Stimulated activated CD4-positive, alpha-beta T cell treated with anti-CD3 and anti-CD28 coated beads, Interleukin-1b, Interleukin-23, amount 100 ng/mL, for 1 hour (primary cell): ENCODE results near the gene IFI30.
A peak's percentile ranks its signal among the peaks of the same experiment; 100 is the strongest.

Experiments used
- DNase-seq, 2 donors: peaks; one replicate each; pipeline ENCODE4 v3.0.0-alpha.2; 2020; ENCODE audit warnings: low read depth in 2 of 2

The IFI30 gene

GRCh38 chr19:18171605-18172327 lies 1.8 kb upstream of the IFI30 start:
- DNase-seq: no peak

DNA sequence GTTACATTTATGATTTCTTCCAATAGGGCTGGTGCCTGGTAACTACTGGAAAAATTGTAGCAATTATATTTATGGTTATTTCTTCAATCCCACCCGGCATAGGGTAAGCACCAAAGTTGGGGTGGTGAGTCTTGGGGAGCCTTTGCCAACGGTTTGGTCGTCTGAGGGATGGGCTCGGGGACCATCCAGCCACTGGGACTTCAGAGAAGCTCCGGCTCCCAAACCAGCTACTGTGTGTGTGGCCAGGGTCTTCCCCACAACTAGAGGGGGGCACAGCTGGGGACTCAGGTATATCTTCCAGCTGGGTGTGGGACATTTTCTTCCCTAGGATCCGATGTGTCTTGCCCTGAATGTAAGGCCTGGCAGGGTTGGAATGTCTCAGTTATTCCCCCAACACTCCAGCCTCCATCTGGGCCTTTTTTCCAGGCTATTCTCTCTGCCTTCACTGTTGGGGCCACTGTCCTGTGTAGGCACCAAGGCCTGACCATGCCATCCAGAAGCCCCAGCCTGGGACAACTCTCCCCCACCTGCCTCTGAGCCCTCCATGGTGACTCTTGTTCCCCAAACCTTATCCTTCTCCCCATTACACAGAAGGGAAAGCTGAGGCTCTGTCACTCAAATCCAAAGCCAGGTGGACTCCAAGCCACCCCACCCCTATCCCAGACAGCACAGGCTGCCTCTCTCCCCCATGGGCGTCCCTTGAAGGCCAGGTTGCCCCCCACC lies 1.1 kb upstream of the IFI30 start:
- DNase-seq: no peak

DNA sequence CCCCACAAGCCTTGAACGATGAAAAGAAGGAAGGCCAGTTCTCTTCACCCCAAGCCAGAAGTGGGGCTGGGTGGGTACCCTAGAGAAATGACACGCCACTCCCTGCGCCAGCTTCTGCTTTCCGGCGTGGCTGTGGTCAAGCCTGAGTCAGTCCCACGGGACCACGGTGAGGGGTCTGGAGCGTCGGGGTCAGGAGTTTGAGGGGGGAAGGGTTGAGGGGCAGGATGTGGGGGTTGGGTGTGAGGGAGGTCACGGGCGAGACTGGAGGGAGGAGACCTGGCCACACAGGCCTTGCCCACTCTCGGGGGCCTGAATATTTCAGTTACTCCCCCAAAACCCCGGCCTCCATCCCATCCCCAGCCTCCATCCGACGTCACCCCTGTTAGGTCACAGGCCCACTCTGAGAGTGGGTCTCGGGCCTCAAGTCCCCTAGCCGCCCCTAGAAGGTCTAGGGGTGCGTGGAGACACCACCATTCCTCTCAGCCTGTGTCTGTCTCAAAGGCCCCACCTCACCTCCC lies 500 bp upstream of the IFI30 start:
- no peak for DNase-seq

DNA sequence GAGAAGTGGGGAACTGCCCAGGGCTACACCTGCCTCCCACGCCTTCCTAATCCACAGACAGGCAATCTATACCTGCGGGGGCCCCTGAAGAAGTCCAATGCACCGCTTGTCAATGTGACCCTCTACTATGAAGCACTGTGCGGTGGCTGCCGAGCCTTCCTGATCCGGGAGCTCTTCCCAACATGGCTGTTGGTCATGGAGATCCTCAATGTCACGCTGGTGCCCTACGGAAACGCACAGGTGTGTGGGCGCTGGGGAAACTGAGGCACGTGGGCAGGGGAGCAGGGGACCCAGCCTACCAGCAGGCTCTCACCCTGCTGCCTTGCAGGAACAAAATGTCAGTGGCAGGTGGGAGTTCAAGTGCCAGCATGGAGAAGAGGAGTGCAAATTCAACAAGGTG lies 1.4 kb downstream of the IFI30 start:
- DNase-seq: no peak

DNA sequence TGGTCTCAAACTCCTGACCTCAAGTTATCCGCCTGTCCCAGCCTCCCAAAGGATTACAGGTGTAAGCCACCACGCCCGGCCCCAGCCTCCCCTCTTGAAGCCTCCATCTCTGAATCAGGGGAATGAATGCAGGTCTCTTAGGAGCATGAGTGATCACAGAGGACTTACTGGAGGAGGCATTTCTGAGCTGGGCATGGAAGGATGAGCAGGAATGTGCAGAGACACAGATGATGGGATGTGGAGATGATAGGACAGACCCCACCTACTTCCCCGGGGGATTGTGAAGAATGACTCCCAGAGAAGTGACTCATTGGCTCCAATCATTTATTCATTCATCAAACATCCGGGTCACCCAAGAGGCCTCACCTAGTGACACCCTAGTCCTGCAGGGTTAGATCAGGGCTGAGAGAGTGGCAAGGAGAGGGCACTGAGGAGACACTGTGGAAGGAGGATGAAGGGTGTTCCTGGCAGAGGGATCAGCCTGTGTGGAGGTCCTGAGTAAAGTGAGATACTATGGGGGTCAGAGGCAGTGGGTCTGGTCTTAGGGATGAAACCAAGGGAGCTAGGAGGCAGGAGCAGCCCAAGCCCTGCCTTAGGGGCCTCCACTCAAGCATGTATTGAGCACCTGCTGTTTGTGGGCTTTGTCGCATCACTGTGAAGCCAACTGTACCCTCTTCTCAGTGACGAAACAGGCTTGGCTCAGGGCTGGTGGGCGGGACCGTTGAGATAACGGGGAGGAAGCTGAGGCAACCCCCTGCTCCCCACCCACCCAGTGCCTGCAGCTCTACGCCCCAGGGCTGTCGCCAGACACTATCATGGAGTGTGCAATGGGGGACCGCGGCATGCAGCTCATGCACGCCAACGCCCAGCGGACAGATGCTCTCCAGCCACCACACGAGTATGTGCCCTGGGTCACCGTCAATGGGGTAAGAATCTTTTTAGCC lies 3.0 kb downstream of the IFI30 start:
- no peak for DNase-seq

DNA sequence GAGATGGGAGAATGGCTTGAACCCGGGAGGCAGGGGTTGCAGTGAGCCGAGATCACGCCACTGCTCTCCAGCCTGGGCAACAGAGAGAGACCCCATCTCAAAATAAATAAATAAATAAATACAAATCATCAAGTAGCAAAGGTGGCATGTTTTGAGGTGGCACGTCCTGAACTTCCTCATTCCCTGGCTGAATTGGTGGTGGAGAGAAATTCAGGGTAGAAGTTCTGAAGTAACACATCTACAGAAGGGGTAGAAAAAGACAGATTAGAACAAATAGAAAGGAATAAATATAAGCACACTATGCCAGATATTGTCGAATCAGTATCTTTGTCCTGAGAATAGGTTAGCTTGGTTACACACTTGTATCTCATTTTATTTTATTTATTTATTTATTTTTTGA lies 6.3 kb downstream of the IFI30 start:
- no peak for DNase-seq

- DNase-seq: no peak
These were observed 9.9 kb downstream of the IFI30 start for GRCh38 chr19:18183529-18183928.

GRCh38 chr19:18185538-18185937 lies 11.9 kb downstream of the IFI30 start:
- no peak for DNase-seq

DNA sequence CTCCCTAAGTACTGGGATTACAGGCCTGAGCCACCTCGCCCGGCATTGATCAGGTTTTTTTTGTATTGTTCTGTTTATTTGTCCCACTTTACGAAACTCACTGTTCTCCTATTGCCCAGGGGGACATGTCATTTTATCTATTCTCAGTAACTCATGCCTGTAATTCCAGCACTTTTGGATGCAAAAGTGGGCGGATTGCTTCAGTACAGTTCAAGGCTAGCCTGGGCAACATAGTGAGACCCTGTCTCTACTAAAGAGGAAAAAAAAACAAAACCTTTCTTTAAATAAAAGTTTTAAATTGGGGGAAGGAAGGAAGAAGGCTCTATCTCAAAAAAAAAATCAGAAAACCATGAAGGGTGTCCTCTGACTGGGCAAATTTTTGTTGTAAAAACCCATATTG lies 16.7 kb downstream of the IFI30 start:
- DNase-seq: no peak

- DNase-seq: no peak
These were observed 18.0 kb downstream of the IFI30 start for GRCh38 chr19:18191640-18192062.

GRCh38 chr19:18192673-18193387 lies 19.2 kb downstream of the IFI30 start, which contains the start of gene MPV17L2:
Gene MPV17L2 (plus strand): TSS chr19:18193218. CDS start chr19:18193282, 64 bp downstream.
- peak; percentile 92 to 96 for DNase-seq

DNA sequence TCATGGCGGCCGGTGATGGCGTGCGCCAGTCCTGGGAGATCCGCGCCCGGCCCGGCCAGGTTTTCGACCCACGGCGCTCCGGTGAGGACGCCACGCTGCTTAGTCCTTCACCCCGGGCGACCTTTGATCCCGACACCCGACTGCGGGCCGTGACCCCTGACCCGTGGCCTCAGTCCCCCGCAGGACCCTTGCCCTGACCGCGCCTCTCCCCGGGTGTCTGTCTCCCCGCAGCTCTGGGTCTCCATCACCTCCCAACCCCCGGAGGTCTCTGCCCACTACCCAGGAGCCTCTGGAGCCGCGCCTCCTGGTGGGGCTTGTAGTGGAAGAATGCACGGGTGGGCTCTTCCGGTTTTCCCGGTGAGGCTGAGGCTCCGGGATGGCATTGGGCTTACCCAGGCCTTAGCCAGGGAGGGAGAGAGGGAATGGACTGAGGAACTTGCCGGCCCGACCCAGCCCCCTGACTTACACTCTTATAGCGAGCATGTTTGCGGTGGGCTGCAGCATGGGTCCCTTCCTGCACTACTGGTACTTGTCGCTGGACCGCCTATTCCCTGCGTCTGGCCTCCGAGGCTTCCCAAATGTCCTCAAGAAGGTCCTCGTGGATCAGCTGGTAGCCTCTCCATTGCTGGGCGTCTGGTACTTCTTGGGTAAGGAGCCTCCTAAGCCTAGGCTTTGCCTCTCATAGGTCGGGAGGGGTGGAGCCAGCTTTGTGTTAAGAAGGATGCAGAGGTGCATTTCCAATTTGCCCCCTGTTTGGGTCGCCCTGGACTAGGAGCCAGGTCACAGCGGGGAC lies 20.0 kb downstream of the IFI30 start:
- DNase-seq: no peak

DNA sequence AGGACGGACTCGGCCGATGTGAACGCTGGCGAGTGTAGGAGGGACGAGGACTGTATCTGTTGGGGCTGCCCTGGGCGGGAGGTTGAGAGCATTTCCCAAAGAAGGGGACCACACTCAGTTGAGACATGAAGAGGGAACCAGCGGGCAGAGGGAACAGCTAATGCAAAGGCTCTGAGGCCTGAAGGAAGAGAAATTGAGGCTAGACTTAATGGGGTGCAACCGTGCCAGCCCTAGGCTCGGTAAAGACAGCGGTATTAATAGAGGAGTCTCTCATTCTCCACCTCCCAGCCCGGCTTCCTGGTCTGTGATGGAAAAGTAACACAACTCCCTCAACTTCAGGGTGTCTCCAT lies 20.5 kb downstream of the IFI30 start:
- DNase-seq: no peak

DNA sequence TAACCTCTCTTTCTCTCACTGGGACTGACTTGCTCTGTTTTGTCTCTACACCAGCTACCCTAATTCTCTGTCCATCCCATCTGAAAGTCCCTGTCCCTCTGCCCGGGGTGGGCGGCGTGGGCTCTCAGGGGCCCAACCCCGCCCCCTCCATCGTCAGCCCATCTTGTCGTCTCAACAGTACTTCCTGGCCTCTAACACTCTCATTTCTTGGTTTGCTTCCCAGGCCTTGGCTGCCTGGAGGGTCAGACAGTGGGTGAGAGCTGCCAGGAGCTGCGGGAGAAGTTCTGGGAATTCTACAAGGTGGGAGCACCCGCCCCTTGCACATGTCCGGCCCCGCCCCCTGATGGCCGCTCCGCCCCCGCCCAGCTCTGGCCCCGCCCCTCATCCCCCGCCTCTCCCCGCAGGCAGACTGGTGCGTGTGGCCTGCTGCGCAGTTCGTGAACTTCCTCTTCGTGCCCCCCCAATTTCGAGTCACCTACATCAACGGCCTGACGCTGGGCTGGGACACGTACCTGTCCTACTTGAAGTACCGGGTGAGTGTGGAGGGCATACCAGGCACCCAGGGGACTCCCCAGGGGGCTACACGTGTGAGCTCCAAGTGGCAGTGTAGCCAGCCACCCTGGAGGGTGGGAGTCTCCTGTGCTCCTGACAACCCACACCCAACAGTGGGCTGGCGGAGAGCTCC lies 21.1 kb downstream of the IFI30 start:
- no peak for DNase-seq

DNA sequence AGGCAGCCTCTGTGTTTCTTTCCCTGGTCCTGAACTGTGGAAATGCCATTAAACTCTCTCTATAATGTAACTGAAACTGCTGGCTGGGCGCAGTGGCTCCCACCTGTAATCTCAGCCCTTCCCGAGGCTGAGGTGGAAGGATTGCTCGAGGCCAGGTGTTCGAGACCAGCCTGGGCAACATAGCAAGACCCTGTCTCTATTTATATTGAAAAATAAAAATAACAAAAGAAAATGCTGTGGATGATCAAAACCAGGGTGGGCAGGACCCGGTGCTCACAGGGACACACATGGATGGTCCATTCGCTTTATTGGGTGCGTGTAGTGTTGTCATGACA lies 22.9 kb downstream of the IFI30 start:
- no peak for DNase-seq

GRCh38 chr19:18197306-18197705 lies 23.7 kb downstream of the IFI30 start:
- DNase-seq: no peak

DNA sequence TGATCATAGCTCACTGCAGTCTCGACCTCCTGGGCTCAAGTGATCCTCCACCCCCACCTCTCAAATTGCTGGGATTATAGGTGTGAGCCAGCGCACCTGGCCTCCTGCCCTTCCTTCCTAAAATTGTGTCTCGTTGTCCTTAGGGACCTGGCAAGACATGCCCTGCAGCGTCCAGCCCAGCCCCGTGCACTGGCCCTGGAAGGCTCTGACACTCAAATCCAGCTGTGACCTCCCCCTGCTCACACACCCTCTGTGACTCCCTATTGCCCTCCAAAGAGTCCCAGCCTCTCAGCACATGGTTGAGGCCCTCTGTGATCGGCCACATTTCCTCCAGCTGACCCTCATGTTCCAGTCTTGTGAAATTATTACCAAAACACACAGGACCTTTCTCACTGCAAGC lies 24.3 kb downstream of the IFI30 start:
- no peak for DNase-seq

DNA sequence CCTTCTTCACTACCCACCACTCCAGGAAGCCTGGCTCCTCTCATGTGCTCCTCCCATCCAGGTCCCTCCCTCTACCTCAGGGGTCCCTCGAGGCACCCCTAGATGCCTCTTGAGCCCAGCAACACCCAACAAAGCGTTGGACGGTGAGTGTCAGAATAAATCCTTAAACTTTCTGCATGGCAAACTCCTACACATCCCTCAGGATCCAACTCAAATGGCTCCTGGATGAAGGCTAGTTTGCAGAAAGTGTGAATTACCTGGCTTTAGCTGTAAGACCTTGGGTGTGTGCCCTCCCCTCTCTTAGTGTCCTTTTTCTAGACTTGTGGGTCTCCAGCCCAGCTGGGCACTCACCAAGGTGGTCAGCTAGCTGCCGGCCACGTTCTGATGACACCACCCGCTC lies 24.8 kb downstream of the IFI30 start:
- DNase-seq: no peak

GRCh38 chr19:18202397-18202777 lies 28.8 kb downstream of the IFI30 start:
- no peak for DNase-seq

DNA sequence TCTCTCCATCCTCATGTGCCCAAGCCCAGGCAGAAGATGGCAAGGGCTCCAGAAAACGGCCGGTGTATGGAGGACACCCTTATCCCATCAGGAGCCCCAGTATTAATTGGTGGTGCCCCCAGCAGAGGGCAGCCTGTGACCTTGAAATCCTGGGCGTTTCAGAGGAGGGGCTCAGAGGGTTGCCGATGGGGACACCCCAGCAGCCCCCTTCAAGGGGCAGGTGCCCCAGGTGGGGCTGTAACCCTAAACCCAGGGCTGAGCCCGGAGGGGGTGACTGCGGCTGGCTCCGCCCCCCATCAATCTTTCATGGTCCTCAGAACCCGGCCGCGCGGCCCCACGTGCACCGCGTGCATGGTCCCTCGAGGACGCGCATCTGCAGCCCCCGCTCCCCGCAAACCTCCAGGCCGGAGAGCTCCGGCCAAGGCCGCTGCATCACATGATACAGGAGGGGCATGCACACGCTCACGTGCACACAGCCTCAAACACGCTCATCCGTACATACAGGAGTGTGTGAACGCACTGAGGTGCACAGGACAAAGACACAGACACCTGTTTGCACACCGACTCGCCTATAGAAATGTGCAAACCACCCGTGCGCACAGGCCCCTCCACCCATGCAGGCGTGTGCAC lies 29.3 kb downstream of the IFI30 start:
- no peak for DNase-seq
